ENCODE results near the gene GOLGA7B.

- TF ChIP-seq GATA2 (IDR thresholded peaks at IDR 0.05; ENCODE audit: low read depth, low read length) (no peak), GATA3 (IDR thresholded peaks at IDR 0.05; ENCODE audit: low read depth, low read length) (no peak)
Observed at GRCh38 chr10:97892506-97892905, 42.9 kb downstream of the GOLGA7B start.
